Globus pallidus (tissue), 1 donor: ENCODE results near the gene IMPG1.

Experiments
- DNase-seq: peaks from one replicate; pipeline ENCODE4 v3.0.0-alpha.2; 2015; ENCODE audit warnings: low spot score

Gene IMPG1

GRCh38 chr6:75892384-75892783 lies 180.1 kb downstream of the IMPG1 start:
- no peak for DNase-seq

- DNase-seq: no peak
Observed at GRCh38 chr6:75884822-75885221, 187.6 kb downstream of the IMPG1 start.

GRCh38 chr6:75882734-75883133 lies 189.7 kb downstream of the IMPG1 start:
- no peak for DNase-seq

GRCh38 chr6:75880305-75880704 lies 192.2 kb downstream of the IMPG1 start:
- DNase-seq: no peak

GRCh38 chr6:75876152-75876551 lies 196.3 kb downstream of the IMPG1 start:
- DNase-seq: no peak

GRCh38 chr6:75874224-75874623 lies 198.2 kb downstream of the IMPG1 start:
- no peak for DNase-seq
